GM12878 (cell line): ENCODE results near the gene MSH2. TPM values are rescaled to one million over a fixed set of nuclear protein-coding genes. Genes with fewer than 3 reads are reported as not detected.

Experiments used
- ATAC-seq: fragments of 200-7000 bp; cut with Tn5 transposase; 3 replicates; pipeline ENCODE4 v1.9.1; 2020; ENCODE audit warnings: mild to moderate bottlenecking, moderate library complexity
- BruUV-seq: library from RNA; stranded (reverse); fragments of 400-500 nt; replicated peaks from 2 replicates; lab custom pipeline; 2021; lab: Mats Ljungman, UMichigan
- CTCF ChIA-PET: fragments of 300-600 bp; sonication (Branson Sonifier 250); formaldehyde crosslinking; extraction: SDS; loops from one replicate; lab custom pipeline; 2021; ENCODE audit warnings: inconsistent platforms; lab: Yijun Ruan, JAX
- POLR2A ChIA-PET: fragments of 350-600 bp; formaldehyde crosslinking; extraction: SDS; loops from one replicate; lab custom pipeline; 2021; ENCODE audit warnings: inconsistent platforms; lab: Charles Lee
- RAD21 ChIA-PET: fragments of 300-600 bp; sonication (Branson Sonifier 250); formaldehyde crosslinking; loops from one replicate; lab custom pipeline; 2023; ENCODE audit warnings: antibody characterized with exemption; ENCODE audit not compliant: unreplicated experiment; lab: Charles Lee
- SMC1A ChIA-PET: fragments of 300-600 bp; sonication (Branson Sonifier 250); formaldehyde crosslinking; loops from one replicate; lab custom pipeline; 2023; ENCODE audit not compliant: unreplicated experiment, uncharacterized antibody; lab: Charles Lee
- DNase-seq: peaks from one replicate; pipeline ENCODE4 v3.0.0-alpha.2; 2011; ENCODE audit warnings: low read depth, low spot score
- FAIRE-seq: peaks from 3 replicates; lab custom pipeline; 2011; peaks lifted over from hg19 to GRCh38; lab: Jason Lieb, UNC
- H2AFZ ChIP-seq: 2 replicates; pipeline ENCODE4 v1.6.0; 2011; ENCODE audit warnings: low read depth, low read length, control low read depth; ENCODE audit not compliant: control insufficient read depth
- H3K27ac ChIP-seq: 2 replicates; pipeline ENCODE4 v1.5.1; 2011; ENCODE audit warnings: control low read depth; ENCODE audit not compliant: control insufficient read depth, insufficient read depth
- H3K27me3 ChIP-seq, 2 experiments: replicated peaks in 1 of 2; 2 replicates each; pipeline versions ENCODE4 v1.6.0 to v1.6.1; 2011; ENCODE audit warnings: low read length in 1 of 2; ENCODE audit not compliant: control insufficient read depth in 2 of 2, insufficient read depth in 2 of 2
- H3K36me3 ChIP-seq, 2 experiments: 2 replicates each; pipeline ENCODE4 v1.5.1; 2011; ENCODE audit warnings: low read length in 1 of 2; ENCODE audit not compliant: control insufficient read depth in 2 of 2, insufficient read depth in 2 of 2
- H3K4me1 ChIP-seq: 2 replicates; pipeline ENCODE4 v1.6.1; 2011; ENCODE audit warnings: mild to moderate bottlenecking, low read length, moderate library complexity, mixed read lengths; ENCODE audit not compliant: control insufficient read depth, insufficient read depth
- H3K4me2 ChIP-seq: 2 replicates; pipeline ENCODE4 v1.6.0; 2011; ENCODE audit warnings: control low read depth; ENCODE audit not compliant: control insufficient read depth, insufficient read depth
- H3K4me3 ChIP-seq: fragments of 200-600 bp; sonication (generic); 2 replicates; pipeline ENCODE4 v1.5.1; 2016
- H3K79me2 ChIP-seq: 2 replicates; pipeline ENCODE4 v1.6.0; 2011; ENCODE audit warnings: low read length; ENCODE audit not compliant: control insufficient read depth, insufficient read depth
- H3K9ac ChIP-seq: 2 replicates; pipeline ENCODE4 v1.8.0; 2011; ENCODE audit warnings: low read length, control low read depth, mixed read lengths; ENCODE audit not compliant: control insufficient read depth, insufficient read depth
- H3K9me3 ChIP-seq: replicated peaks from 3 replicates; pipeline ENCODE4 v1.5.1; 2011; ENCODE audit warnings: mild to moderate bottlenecking, low read length; ENCODE audit not compliant: control insufficient read depth, insufficient read depth
- H4K20me1 ChIP-seq: 2 replicates; pipeline ENCODE4 v1.6.0; 2011; ENCODE audit not compliant: control insufficient read depth, insufficient read depth
- IRF4 ChIP-seq: IDR thresholded peaks from 2 replicates; pipeline ENCODE4 v1.6.1; 2011; ENCODE audit warnings: low read depth, low read length
- MYC ChIP-seq: IDR thresholded peaks from 2 replicates; pipeline ENCODE4 v1.6.1; 2011; ENCODE audit warnings: mild to moderate bottlenecking, low read length, moderate library complexity, inconsistent platforms; ENCODE audit not compliant: insufficient read depth, insufficient replicate concordance, insufficient read length, severe bottlenecking
- NFXL1 ChIP-seq: fragments of 450-650 bp; IDR thresholded peaks from 2 replicates; pipeline ENCODE4 v1.6.1; 2017; ENCODE audit warnings: antibody characterized with exemption, mild to moderate bottlenecking, borderline replicate concordance
- NFYA ChIP-seq: IDR thresholded peaks from 2 replicates; pipeline ENCODE4 v1.6.1; 2011; ENCODE audit warnings: low read depth, mild to moderate bottlenecking, low read length, improper control_type of control experiment, borderline replicate concordance
- NR2F1 ChIP-seq: fragments of 450-650 bp; conservative IDR thresholded peaks from 2 replicates; pipeline ENCODE4 v1.6.1; 2017; ENCODE audit warnings: mild to moderate bottlenecking
- SREBF2 ChIP-seq: IDR thresholded peaks from 2 replicates; pipeline ENCODE4 v1.6.1; 2012; ENCODE audit warnings: mild to moderate bottlenecking, low read length
- TCF7 ChIP-seq: IDR thresholded peaks from 2 replicates; pipeline ENCODE4 v1.6.1; 2014; ENCODE audit warnings: antibody characterized with exemption, borderline replicate concordance
- ZNF24 ChIP-seq: fragments of 450-650 bp; IDR thresholded peaks from 2 replicates; pipeline ENCODE4 v1.6.1; 2017; ENCODE audit warnings: antibody characterized with exemption, mild to moderate bottlenecking
- WGBS: methylation state at CpG from one replicate; pipeline ENCODE4 v1.1.6; 2016; ENCODE audit warnings: low lambda C conversion rate; ENCODE audit not compliant: insufficient replicate concordance, insufficient coverage; ENCODE audit errors: missing lambda C conversion rate; 5-methylcytosine and 5-hydroxymethylcytosine counted together
- in situ Hi-C: fragments of 300-500 bp; cut with MboI; formaldehyde crosslinking; loops from 9 replicates; pipeline ENCODE4 v1.14.3; 2018; ENCODE audit warnings: mixed read lengths
- intact Hi-C: fragments of 100-400 bp; cut with micrococcal nuclease; formaldehyde crosslinking; loops from one replicate; pipeline ENCODE4 v1.14.2; 2022; ENCODE audit not compliant: unreplicated experiment
- polyA plus RNA-seq, 11 experiments: library from polyadenylated mRNA; depleted of rRNA in 4 of 11; unstranded in 6 of 11; stranded (reverse) in 5 of 11; fragments of >200 nt; fragmentation: Nextera tagmentation in 4 of 11; fragmentation: Illumina TruSeq in 1 of 11; extraction: Ambion mirVana in 4 of 11; extraction: Trizol in 1 of 11; gene quantifications; 1 replicate in 1 of 11; 2 replicates in 10 of 11; pipeline versions ENCODE4 v1.2.1 to v1.2.3, GENCODE V29; 2011 to 2016; ENCODE audit warnings: inconsistent platforms in 2 of 11, missing spikeins in 2 of 11, low read depth in 1 of 11
- total RNA-seq, 4 experiments: library from RNA; depleted of rRNA in 3 of 4; stranded (reverse); fragments of >200 nt in 3 of 4; fragmentation: Illumina TruSeq in 1 of 4; extraction: Trizol in 1 of 4; gene quantifications; 2 replicates each; pipeline versions ENCODE4 v1.2.1 to v1.2.3, GENCODE V29; 2013 to 2021
- TF ChIP-seq, protein P1 (sequence below): IDR thresholded peaks from 2 replicates; pipeline ENCODE4 v1.6.1; 2012; ENCODE audit warnings: low read depth, low read length, improper control_type of control experiment
- TF ChIP-seq, protein P2 (sequence below): fragments of 450-650 bp; IDR thresholded peaks from 2 replicates; pipeline ENCODE4 v1.6.1; 2014; ENCODE audit warnings: mild to moderate bottlenecking

Gene MSH2
- total and polyA plus RNA-seq, 10 of the 15 experiments (the other 5 are each of a cell fraction or from before 2014, with no cell fraction given): 24.3 to 94.4 (median 55.5) TPM

- H3K27ac ChIP-seq: no peak overlapping the region
- CTCF ChIA-PET: interaction anchor here (1.2 to 1.9 kb wide), 2 partner anchors 45 to 279 kb away, joined by 3 to 7 read pairs; no protein-coding TSS in a partner anchor
- H3K36me3 ChIP-seq: no peaks in the 10 kb centered on the region
- H3K4me1 ChIP-seq: peaks cover 14% of the 10 kb centered on the region
- no peaks in the 10 kb centered on the region for H4K20me1 ChIP-seq
- no peaks in the 10 kb centered on the region for H3K27me3 ChIP-seq
- in situ Hi-C loops (no loop called here), intact Hi-C loops (no loop called here)
- POLR2A ChIA-PET: interaction anchor here (0.5 kb wide), 1 partner anchor 268 kb away, joined by 4 read pairs; no protein-coding TSS in a partner anchor
- RAD21 ChIA-PET: interaction anchor here (0.7 kb wide), 1 partner anchor 9 kb away, joined by 3 read pairs; no protein-coding TSS in a partner anchor
- WGBS: 70% methylated on average over 9 of the region's 9 CpGs
- no peaks in the 10 kb centered on the region for H3K9me3 ChIP-seq
- H3K9ac ChIP-seq: no peak overlapping the region
- no peak for DNase-seq
- FAIRE-seq: no peak
- no peak overlapping the region for H2AFZ ChIP-seq
- TF ChIP-seq, protein P1, sequence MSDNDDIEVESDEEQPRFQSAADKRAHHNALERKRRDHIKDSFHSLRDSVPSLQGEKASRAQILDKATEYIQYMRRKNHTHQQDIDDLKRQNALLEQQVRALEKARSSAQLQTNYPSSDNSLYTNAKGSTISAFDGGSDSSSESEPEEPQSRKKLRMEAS: no peak
- no peak for TF ChIP-seq NFYA
- TF ChIP-seq, protein P2, sequence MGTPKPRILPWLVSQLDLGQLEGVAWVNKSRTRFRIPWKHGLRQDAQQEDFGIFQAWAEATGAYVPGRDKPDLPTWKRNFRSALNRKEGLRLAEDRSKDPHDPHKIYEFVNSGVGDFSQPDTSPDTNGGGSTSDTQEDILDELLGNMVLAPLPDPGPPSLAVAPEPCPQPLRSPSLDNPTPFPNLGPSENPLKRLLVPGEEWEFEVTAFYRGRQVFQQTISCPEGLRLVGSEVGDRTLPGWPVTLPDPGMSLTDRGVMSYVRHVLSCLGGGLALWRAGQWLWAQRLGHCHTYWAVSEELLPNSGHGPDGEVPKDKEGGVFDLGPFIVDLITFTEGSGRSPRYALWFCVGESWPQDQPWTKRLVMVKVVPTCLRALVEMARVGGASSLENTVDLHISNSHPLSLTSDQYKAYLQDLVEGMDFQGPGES: no peak
- no peak for TF ChIP-seq TCF7
- TF ChIP-seq NR2F1: no peak
- no peak for TF ChIP-seq SREBF2
- TF ChIP-seq IRF4: no peak
- TF ChIP-seq ZNF24: no peak
- TF ChIP-seq NFXL1: no peak
- TF ChIP-seq MYC: no peak
- ATAC-seq: no peak
- BruUV-seq: no TSS peak
- H3K79me2 ChIP-seq: no peaks in the 10 kb centered on the region
- no peak overlapping the region for H3K4me3 ChIP-seq
- SMC1A ChIA-PET: interaction anchor here (1.2 to 1.8 kb wide), 2 partner anchors 27 to 279 kb away, joined by 3 to 5 read pairs; no protein-coding TSS in a partner anchor
- H3K4me2 ChIP-seq: no peak overlapping the region
Measured at GRCh38 chr2:47488870-47489584, 86.1 kb downstream of the MSH2 start.
